Hepatocyte (in vitro differentiated cells): ENCODE measurements around the gene ARID3A.

Experiments
- EZH2 ChIP-seq: fragments of 200-600 bp; sonication (generic); IDR thresholded peaks from 2 replicates; pipeline ENCODE4 v1.6.1; 2016; ENCODE audit warnings: antibody characterized with exemption, mild to moderate bottlenecking, borderline replicate concordance
- TF ChIP-seq, protein P1 (sequence below): fragments of 200-600 bp; sonication (generic); IDR thresholded peaks from 2 replicates; pipeline ENCODE4 v1.5.1; 2016; ENCODE audit warnings: antibody characterized with exemption, mild to moderate bottlenecking; ENCODE audit not compliant: poor library complexity

DNA sequence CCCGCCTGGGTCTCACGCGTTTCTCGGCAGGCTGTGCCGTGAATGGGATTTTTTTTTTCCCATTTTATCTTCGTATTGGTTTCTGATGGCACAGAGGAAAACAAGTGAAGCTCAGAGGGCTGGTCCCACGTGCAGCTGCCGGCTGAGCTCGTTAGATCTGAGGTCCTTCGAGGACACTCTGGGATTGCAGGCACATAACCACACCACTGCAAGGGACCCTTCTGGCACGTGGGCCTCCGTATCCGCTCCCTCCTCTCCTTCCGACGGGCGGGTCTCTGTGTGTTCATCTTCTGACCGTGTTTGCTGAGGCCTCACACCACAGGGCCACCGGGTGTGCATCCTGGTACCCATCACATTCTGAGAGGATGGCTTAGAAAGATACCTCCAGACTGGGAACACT, 49.7 kb upstream of the ARID3A start:
- TF ChIP-seq, protein P1, sequence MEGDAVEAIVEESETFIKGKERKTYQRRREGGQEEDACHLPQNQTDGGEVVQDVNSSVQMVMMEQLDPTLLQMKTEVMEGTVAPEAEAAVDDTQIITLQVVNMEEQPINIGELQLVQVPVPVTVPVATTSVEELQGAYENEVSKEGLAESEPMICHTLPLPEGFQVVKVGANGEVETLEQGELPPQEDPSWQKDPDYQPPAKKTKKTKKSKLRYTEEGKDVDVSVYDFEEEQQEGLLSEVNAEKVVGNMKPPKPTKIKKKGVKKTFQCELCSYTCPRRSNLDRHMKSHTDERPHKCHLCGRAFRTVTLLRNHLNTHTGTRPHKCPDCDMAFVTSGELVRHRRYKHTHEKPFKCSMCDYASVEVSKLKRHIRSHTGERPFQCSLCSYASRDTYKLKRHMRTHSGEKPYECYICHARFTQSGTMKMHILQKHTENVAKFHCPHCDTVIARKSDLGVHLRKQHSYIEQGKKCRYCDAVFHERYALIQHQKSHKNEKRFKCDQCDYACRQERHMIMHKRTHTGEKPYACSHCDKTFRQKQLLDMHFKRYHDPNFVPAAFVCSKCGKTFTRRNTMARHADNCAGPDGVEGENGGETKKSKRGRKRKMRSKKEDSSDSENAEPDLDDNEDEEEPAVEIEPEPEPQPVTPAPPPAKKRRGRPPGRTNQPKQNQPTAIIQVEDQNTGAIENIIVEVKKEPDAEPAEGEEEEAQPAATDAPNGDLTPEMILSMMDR, result no peak
- no peak for TF ChIP-seq EZH2
